ENCODE data around the gene CYRIA.

DNA sequence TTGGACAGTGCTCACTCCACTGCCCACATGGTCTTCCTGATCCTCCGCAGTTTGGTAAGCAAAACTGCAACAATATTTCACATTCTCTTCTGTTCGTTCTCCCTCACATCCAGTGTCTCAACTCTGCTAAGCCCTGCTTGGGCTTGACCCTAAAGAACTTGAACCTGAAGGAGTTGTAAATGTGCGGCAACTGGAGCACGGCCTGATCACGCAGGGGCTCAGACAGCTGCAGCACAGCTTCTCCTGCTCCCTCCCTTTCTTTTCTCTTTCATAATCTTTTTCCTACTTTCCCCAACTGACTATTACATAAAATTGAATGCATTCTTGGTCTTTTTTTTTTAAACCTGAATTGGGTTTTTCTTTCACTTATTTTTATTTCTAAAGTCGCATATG lies 10.2 kb downstream of the CYRIA start:
- no peak for TF ChIP-seq GATA2 (IDR thresholded peaks at IDR 0.05; ENCODE audit: low read depth, low read length)
- no peak for TF ChIP-seq GATA3 (IDR thresholded peaks at IDR 0.05; ENCODE audit: low read depth, low read length)

Measured in SH-SY5Y (cell line).